ENCODE results near the gene JAG2.

The JAG2 gene

GRCh38 chr14:105208738-105209075, 40.1 kb upstream of the JAG2 start:
- TF ChIP-seq CTCF (IDR thresholded peaks at IDR 0.05; ENCODE audit: low read depth, low read length, missing control alignments) = no peak
- no peak for DNase-seq (ENCODE audit: extremely low read depth, low read depth)
- H3K4me3 ChIP-seq (replicated peaks; ENCODE audit: low read depth, low read length) = no peak overlapping the region

- no peak overlapping the region for H3K4me3 ChIP-seq (replicated peaks; ENCODE audit: low read depth, low read length)
- no peak for DNase-seq (ENCODE audit: extremely low read depth, low read depth)
- no peak for TF ChIP-seq CTCF (IDR thresholded peaks at IDR 0.05; ENCODE audit: low read depth, low read length, missing control alignments)
Observed at GRCh38 chr14:105207996-105208737, 39.6 kb upstream of the JAG2 start.

GRCh38 chr14:105207460-105207901, 38.9 kb upstream of the JAG2 start:
- no peak for DNase-seq (ENCODE audit: extremely low read depth, low read depth)
- TF ChIP-seq CTCF (IDR thresholded peaks at IDR 0.05; ENCODE audit: low read depth, low read length, missing control alignments) = no peak
- H3K4me3 ChIP-seq (replicated peaks; ENCODE audit: low read depth, low read length) = no peak overlapping the region

GRCh38 chr14:105206873-105207272, 38.3 kb upstream of the JAG2 start:
- TF ChIP-seq CTCF (IDR thresholded peaks at IDR 0.05; ENCODE audit: low read depth, low read length, missing control alignments) = no peak
- DNase-seq (ENCODE audit: extremely low read depth, low read depth) = no peak
- no peak overlapping the region for H3K4me3 ChIP-seq (replicated peaks; ENCODE audit: low read depth, low read length)

GRCh38 chr14:105205673-105206208, 37.2 kb upstream of the JAG2 start:
- TF ChIP-seq CTCF (IDR thresholded peaks at IDR 0.05; ENCODE audit: low read depth, low read length, missing control alignments) = no peak
- H3K4me3 ChIP-seq (replicated peaks; ENCODE audit: low read depth, low read length) = no peak overlapping the region
- no peak for DNase-seq (ENCODE audit: extremely low read depth, low read depth)

- no peak for TF ChIP-seq CTCF (IDR thresholded peaks at IDR 0.05; ENCODE audit: low read depth, low read length, missing control alignments)
- no peak overlapping the region for H3K4me3 ChIP-seq (replicated peaks; ENCODE audit: low read depth, low read length)
- DNase-seq (ENCODE audit: extremely low read depth, low read depth) = no peak
Observed at GRCh38 chr14:105204931-105205672, 36.5 kb upstream of the JAG2 start.

All from HFF-Myc (cell line).